ENCODE results near the gene PROM1. TPM values are rescaled to one million over a fixed set of nuclear protein-coding genes. Genes with fewer than 3 reads are reported as not detected.

Gene PROM1, protein sequence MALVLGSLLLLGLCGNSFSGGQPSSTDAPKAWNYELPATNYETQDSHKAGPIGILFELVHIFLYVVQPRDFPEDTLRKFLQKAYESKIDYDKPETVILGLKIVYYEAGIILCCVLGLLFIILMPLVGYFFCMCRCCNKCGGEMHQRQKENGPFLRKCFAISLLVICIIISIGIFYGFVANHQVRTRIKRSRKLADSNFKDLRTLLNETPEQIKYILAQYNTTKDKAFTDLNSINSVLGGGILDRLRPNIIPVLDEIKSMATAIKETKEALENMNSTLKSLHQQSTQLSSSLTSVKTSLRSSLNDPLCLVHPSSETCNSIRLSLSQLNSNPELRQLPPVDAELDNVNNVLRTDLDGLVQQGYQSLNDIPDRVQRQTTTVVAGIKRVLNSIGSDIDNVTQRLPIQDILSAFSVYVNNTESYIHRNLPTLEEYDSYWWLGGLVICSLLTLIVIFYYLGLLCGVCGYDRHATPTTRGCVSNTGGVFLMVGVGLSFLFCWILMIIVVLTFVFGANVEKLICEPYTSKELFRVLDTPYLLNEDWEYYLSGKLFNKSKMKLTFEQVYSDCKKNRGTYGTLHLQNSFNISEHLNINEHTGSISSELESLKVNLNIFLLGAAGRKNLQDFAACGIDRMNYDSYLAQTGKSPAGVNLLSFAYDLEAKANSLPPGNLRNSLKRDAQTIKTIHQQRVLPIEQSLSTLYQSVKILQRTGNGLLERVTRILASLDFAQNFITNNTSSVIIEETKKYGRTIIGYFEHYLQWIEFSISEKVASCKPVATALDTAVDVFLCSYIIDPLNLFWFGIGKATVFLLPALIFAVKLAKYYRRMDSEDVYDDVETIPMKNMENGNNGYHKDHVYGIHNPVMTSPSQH
- total RNA-seq (2014; rRNA removed; shearing (Covaris generic)): 0.11 TPM in 1 of 2 replicates, not detected in the other

DNA sequence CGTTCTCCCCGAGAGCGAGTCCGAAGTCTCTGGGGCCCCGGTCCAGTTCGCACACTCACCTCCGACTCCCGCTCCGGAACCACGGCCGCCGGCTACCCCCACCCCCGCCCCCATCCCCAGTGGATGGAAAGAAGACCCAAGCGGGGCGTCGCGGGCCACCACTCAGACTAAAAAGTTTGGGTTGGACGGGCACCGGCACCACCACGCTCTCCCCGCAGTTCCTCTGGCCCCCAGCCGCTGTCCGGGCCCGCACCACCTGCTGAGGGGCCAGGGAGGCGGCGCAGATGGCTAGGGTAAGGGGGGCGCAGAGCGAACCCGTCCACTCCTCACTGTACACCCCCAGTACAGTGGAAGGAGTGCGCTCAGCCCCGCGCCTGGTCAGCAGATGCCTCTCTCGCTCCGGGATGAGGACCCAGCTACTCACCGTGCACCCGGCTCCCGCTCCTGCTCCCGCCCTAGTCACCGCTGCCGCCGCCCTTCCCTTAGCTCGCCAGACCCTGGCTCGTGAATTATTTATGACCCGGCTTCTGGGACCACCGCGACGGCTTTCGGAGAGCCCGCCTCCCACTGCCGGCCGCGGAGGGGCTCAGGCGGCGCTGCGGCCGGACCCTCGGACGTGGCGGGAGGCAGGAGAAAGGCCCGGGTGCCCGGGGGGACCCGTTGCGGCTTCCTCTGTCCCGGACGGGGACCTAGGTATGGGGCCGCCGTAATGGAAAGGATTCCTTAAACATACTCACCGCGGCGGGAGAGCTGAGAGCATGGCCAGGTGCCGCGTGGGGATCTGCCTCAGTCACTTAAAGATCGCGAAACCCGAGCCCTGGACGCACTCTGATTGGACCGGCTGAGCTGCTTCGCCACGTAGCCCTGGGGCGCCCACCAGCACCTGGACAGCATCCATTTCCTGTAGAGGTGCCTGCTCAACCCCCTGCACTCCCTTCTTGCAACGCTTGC lies at the start of gene PROM1:
Gene PROM1 (minus strand): TSS at position 783 of the 951 bp plus-strand sequence. CDS start 8,117 bp downstream, outside the sequence.

DNA sequence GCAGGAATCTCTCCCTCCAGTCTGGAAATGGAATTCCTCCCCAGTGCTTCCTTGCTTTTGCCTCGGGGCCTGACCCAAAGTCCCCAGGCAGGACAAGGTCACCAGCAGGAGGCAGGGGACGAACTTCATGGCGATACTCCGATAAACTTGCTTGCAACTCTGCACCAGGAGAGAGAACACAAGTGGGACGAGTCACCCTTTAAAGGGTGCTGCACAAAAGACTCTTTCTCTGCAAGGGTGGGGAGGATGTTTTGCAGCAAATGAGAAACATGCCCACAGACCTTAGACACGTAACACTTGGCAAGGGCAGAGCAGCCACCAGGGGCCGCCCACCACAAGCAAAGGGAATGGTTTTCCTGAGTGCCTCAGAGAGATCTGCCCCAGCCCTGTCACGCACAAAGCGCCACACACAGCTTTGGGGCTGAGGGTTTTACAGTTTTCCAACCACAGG lies 120.8 kb downstream of the PROM1 start, which contains the start of gene FGFBP2:
Gene FGFBP2 (minus strand): TSS at position 175 of the 451 bp plus-strand sequence. CDS start 46 bp downstream, at position 129.

GRCh38 chr4:15938640-15939039 lies 145.2 kb downstream of the PROM1 start, which contains the start of gene FGFBP1:
FGFBP1 (minus strand) TSS chr4:15938740; CDS start chr4:15936632, 2,108 bp downstream.

Other genes starting within 250 kb of the PROM1 start
- gene FGFBP1, start 145.3 kb downstream of the PROM1 start, total RNA-seq (2014; rRNA removed; shearing (Covaris generic)): 4.7 and 4.8 TPM in 2 replicates
- 2.3 TPM in 2 replicates for gene FGFBP2, start 120.8 kb downstream of the PROM1 start, total RNA-seq (2014; rRNA removed; shearing (Covaris generic))
- gene TAPT1, start 142.4 kb upstream of the PROM1 start, total RNA-seq (2014; rRNA removed; shearing (Covaris generic)): 15.3 and 17.2 TPM in 2 replicates

Data from A375 (cell line).